ENCODE measurements around the gene RPS6KA1. TPM values are rescaled to one million over a fixed set of nuclear protein-coding genes. Genes with fewer than 3 reads are reported as not detected.

Gene RPS6KA1
- total and polyA plus RNA-seq, 2 of the 8 experiments (the other 6 are each of a cell fraction or from before 2014, with no cell fraction given) = 44.3 to 55.0 TPM

GRCh38 chr1:26560403-26560780 lies 30.8 kb downstream of the RPS6KA1 start:
- Histone ChIP-seq H3K14ac (ENCODE audit: insufficient read length) (no peak overlapping the region), H3K23ac (ENCODE audit: insufficient read length) (no peak overlapping the region), H4K8ac (ENCODE audit: extremely low read depth, insufficient read depth, low read length) (no peak overlapping the region), H3K56ac (replicated peaks; ENCODE audit: insufficient read length, low read depth, low read length) (no peak overlapping the region), H3K4me1 (replicated peaks in 1 of 4; ENCODE audit: control insufficient read depth in 3 of 4, insufficient read depth in 4 of 4, low read length in 3 of 4) (no peaks in the 10 kb centered on the region), H2BK5ac (ENCODE audit: low read depth, low read length) (no peak overlapping the region), H3K18ac (ENCODE audit: extremely low read depth, low read length) (no peak overlapping the region), H2BK15ac (ENCODE audit: low read length) (no peak overlapping the region), H3K27me3 (replicated peaks in 1 of 4; ENCODE audit: control insufficient read depth in 3 of 4, extremely low read depth in 1 of 4, insufficient read depth in 3 of 4, low read length in 3 of 4) (no peaks in the 10 kb centered on the region; a peak in 1 of 7 replicates), H3K79me2 (ENCODE audit: control insufficient read depth in 1 of 2, insufficient read depth in 2 of 2, low read length in 2 of 2) (no peaks in the 10 kb centered on the region), H2AFZ (ENCODE audit: low read length) (no peak overlapping the region), H3K79me1 (ENCODE audit: low read depth, low read length) (no peaks in the 10 kb centered on the region), H3K9ac (replicated peaks in 1 of 4; ENCODE audit: extremely low read depth in 1 of 4, low read depth in 3 of 4, low read length in 3 of 4) (no peak overlapping the region), H3K4me2 (ENCODE audit: insufficient read depth in 1 of 2, low read depth in 2 of 2, low read length in 2 of 2) (no peak overlapping the region), H3K27ac (ENCODE audit: low read depth, low read length) (no peak overlapping the region), H2BK20ac (ENCODE audit: low read length) (no peak overlapping the region), H2AK5ac (ENCODE audit: low read depth, low read length) (no peak overlapping the region), H3K23me2 (ENCODE audit: low read depth, low read length) (peaks cover 2% of the 10 kb centered on the region; the same call in 1 of the 2 replicates), H2BK120ac (replicated peaks; ENCODE audit: low read depth, low read length) (no peak overlapping the region), H4K91ac (replicated peaks; ENCODE audit: insufficient read length, low read length) (no peak overlapping the region), H3K4me3 (ENCODE audit: extremely low read depth in 1 of 4, insufficient read depth in 2 of 4, low read depth in 3 of 4, low read length in 4 of 4) (no peak overlapping the region), H2BK12ac (ENCODE audit: low read depth, low read length) (no peak overlapping the region), H4K20me1 (replicated peaks in 1 of 2; ENCODE audit: control insufficient read depth in 1 of 2, insufficient read depth in 2 of 2, low read length in 2 of 2) (peaks cover 2 to 11% of the 10 kb centered on the region in 2 experiments), H3K4ac (replicated peaks; ENCODE audit: insufficient read length, low read depth, low read length) (no peak overlapping the region), H4K5ac (ENCODE audit: insufficient read length, low read depth, low read length) (no peak overlapping the region), H3K36me3 (ENCODE audit: control insufficient read depth in 2 of 4, insufficient read depth in 4 of 4, low read length in 3 of 4) (peaks cover 4 to 34% (median 25%) of the 10 kb centered on the region in 4 experiments; a peak in 6 of 8 replicates), H3K9me3 (ENCODE audit: insufficient read depth in 2 of 2, low read depth in 1 of 2, low read length in 1 of 2) (no peaks in the 10 kb centered on the region)
- FAIRE-seq = no peak
- CTCF ChIA-PET (ENCODE audit: partially characterized antibody) = interaction anchor here (1.6 kb wide), 1 partner anchor 22 kb away, joined by 6 read pairs; no protein-coding TSS in a partner anchor
- 92% methylated on average over 3 of the region's 3 CpGs; no CpG with 5 or more reads in 1 of the 2 experiments for WGBS, 2 experiments (ENCODE audit: extremely low coverage in 1 of 2, insufficient coverage in 1 of 2, insufficient read length in 1 of 2, insufficient replicate concordance in 2 of 2, low coverage in 1 of 2, low lambda C conversion rate in 2 of 2, missing lambda C conversion rate in 1 of 2)
- no peak for DNase-seq (ENCODE audit: low read depth in 1 of 2, low spot score in 2 of 2)
- POLR2A ChIA-PET (ENCODE audit: partially characterized antibody) = interaction anchor here (0.8 kb wide), 1 partner anchor 24 kb away, joined by 3 read pairs; no protein-coding TSS in a partner anchor
- TF ChIP-seq KDM1A (IDR thresholded peaks at IDR 0.05; ENCODE audit: borderline replicate concordance, low read length) (no peak), KDM4A (IDR thresholded peaks at IDR 0.05; ENCODE audit: low read depth, low read length, severe bottlenecking) (no peak), SP4 (IDR thresholded peaks at IDR 0.05; ENCODE audit: low read length) (no peak), FOSL1 (IDR thresholded peaks at IDR 0.05; ENCODE audit: insufficient read depth, low read depth, low read length) (no peak), JUN (IDR thresholded peaks at IDR 0.05; ENCODE audit: low read depth, low read length) (no peak), CTBP2 (IDR thresholded peaks at IDR 0.05; ENCODE audit: borderline replicate concordance, insufficient read depth, insufficient read length, low read length) (no peak), POLR2A (IDR thresholded peaks at IDR 0.05; ENCODE audit: control extremely low read depth in 1 of 2, low read depth in 2 of 2, low read length in 2 of 2) (no peak), CBX5 (IDR thresholded peaks at IDR 0.05; ENCODE audit: low read depth, low read length) (no peak), RXRA (IDR thresholded peaks at IDR 0.05; ENCODE audit: insufficient read depth, low read depth, low read length) (no peak), NRF1 (IDR thresholded peaks at IDR 0.05; ENCODE audit: low read depth, low read length) (no peak)
- TF ChIP-seq, protein P1, sequence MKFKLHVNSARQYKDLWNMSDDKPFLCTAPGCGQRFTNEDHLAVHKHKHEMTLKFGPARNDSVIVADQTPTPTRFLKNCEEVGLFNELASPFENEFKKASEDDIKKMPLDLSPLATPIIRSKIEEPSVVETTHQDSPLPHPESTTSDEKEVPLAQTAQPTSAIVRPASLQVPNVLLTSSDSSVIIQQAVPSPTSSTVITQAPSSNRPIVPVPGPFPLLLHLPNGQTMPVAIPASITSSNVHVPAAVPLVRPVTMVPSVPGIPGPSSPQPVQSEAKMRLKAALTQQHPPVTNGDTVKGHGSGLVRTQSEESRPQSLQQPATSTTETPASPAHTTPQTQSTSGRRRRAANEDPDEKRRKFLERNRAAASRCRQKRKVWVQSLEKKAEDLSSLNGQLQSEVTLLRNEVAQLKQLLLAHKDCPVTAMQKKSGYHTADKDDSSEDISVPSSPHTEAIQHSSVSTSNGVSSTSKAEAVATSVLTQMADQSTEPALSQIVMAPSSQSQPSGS (IDR thresholded peaks at IDR 0.05; ENCODE audit: low read length) = no peak
- TF ChIP-seq, protein P2, sequence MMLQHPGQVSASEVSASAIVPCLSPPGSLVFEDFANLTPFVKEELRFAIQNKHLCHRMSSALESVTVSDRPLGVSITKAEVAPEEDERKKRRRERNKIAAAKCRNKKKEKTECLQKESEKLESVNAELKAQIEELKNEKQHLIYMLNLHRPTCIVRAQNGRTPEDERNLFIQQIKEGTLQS (IDR thresholded peaks at IDR 0.05; ENCODE audit: insufficient read depth, low read depth, low read length) = no peak

Measured in H1 (cell line).